NCI-H748 treated with DMSO at 0.1 percent for 48 hours (cell line): ENCODE results near the gene RCN1.

Experiments
- DNase-seq: peaks from one replicate; lab custom pipeline; 2025; lab: John Stamatoyannopoulos, UW

The RCN1 gene

DNA sequence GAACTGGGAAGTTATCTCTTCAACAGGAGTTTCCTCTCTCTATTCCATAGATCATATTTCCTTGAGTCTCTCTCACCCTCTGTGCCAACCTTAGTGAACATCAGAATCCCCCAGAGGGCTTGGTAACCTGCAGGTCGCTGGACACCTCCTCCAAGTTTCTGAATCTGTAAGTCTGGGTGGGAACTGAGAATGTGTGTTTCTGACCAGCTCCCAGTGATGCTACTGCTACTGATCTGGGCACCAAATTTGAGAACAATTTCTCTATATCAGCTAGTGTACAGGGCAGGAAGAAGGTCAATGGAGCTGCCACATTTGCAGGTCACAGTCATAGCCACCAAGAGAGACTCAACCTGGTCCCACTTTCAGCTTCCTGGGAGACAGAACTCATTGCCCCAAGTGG lies 62.9 kb downstream of the RCN1 start:
- no peak for DNase-seq

DNA sequence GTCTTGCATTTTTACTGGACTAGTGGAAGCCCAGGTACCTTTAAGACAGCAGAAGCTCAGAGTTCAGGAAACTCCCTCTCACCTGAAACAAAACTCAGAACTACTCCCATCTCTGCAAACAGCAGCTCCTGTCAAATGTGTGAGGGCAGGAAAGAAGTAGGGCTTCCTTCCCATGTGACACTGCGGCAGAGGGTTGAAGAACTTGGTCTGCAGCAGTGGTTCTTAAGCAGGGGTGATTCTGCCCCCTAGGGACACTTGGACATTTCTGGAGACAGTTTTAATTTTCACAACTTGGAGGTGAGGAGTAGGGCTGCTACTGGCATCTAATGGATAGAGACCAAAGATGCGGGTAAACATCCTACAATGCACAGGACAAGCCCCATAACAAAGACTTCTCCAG lies 63.4 kb downstream of the RCN1 start:
- no peak for DNase-seq
